ENCODE data around the gene AFF3. TPM values are rescaled to one million over a fixed set of nuclear protein-coding genes. Genes with fewer than 3 reads are reported as not detected.
A peak's percentile ranks its signal among the peaks of the same experiment; 100 is the strongest.

AFF3 gene
- 0.42 and 1.0 TPM in 2 replicates for total RNA-seq (2022)
- Bru-seq, nascent RNA: percentile 25 among the genes with signal in this experiment
- BruChase-seq, experiment 1, labeled RNA remaining after a 6-hour chase: percentile 22 among the genes with signal in this experiment
- percentile 21 among the genes with signal in this experiment for BruChase-seq, experiment 2, labeled RNA remaining after a 2-hour chase
- long read RNA-seq, partial matches to known transcripts: 0 of 1 reads
- long read RNA-seq, other reads (novel, unspliced or antisense): 1 of 1 reads

DNA sequence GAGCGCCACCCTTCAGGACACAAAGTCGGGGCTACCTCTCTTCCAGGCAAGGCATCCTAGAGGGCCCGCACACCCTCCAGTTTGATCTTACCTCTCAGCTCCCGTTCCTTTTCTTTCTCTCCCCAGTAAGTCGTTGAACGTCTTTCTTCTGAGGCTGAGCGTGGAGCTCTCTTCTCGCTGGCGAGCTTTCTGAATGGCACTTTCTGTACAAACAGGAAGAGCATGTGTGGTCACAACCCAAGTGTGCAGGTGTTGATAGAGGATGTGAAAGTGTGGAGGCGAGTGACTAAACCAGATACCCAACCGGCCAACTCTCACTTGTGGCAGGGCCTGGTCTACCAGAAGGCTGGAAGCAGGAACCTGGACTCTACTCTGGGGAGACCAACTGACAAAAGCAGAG is at the start of gene AFF3:
Gene AFF3 (minus strand): TSS at position 198 of the 400 bp plus-strand sequence. CDS start 38,136 bp downstream, outside the sequence.
- TF ChIP-seq, protein P1, sequence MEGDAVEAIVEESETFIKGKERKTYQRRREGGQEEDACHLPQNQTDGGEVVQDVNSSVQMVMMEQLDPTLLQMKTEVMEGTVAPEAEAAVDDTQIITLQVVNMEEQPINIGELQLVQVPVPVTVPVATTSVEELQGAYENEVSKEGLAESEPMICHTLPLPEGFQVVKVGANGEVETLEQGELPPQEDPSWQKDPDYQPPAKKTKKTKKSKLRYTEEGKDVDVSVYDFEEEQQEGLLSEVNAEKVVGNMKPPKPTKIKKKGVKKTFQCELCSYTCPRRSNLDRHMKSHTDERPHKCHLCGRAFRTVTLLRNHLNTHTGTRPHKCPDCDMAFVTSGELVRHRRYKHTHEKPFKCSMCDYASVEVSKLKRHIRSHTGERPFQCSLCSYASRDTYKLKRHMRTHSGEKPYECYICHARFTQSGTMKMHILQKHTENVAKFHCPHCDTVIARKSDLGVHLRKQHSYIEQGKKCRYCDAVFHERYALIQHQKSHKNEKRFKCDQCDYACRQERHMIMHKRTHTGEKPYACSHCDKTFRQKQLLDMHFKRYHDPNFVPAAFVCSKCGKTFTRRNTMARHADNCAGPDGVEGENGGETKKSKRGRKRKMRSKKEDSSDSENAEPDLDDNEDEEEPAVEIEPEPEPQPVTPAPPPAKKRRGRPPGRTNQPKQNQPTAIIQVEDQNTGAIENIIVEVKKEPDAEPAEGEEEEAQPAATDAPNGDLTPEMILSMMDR (IDR thresholded peaks at IDR 0.05; ENCODE audit: unreplicated experiment): no peak
- CTCF ChIA-PET: interaction anchor here (0.5 to 0.7 kb wide), 2 partner anchors 24 to 634 kb away, joined by 3 read pairs; no protein-coding TSS in a partner anchor
- no peak for DNase-seq (ENCODE audit: unreplicated experiment)
- Mint-ChIP-seq H3K4me1 (ENCODE audit: insufficient read depth, unreplicated experiment) (no peaks in the 10 kb centered on the region), H3K36me3 (ENCODE audit: insufficient read depth, unreplicated experiment) (no peaks in the 10 kb centered on the region), H3K27me3 (ENCODE audit: insufficient read depth, unreplicated experiment) (peaks cover 13% of the 10 kb centered on the region), H3K4me3 (ENCODE audit: unreplicated experiment) (no peak within 1 kb of the TSS), H3K9me3 (ENCODE audit: unreplicated experiment) (peaks cover 13% of the 10 kb centered on the region), H3K27ac (ENCODE audit: low read depth, unreplicated experiment) (no peak within 1 kb of the TSS)
- no TSS peak for BruUV-seq (replicated peaks)
- intact Hi-C loops (cut with micrococcal nuclease): no loop called here
- POLR2A ChIA-PET: no interaction called here

DNA sequence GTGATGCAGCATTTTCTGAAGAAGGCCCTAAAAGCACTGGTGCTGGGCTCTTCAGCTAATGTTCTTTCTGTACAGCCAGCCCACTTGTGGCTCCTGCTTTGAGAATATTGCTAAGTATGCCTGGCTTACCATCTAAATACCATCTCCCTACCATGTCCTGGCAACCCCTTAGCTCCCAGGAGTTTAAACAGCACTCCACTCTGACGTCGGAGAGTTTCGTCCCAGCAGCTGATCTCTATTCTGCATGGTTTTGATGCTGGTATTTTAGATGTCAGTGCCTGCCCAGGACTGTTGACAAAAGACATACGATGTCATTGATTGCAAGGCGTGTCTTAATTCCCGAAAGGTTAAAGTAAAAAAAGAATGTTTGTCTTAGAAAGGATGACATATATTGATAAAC is 47.0 kb upstream of the AFF3 start:
- peaks cover 9% of the 10 kb centered on the region for H3K9me3 Mint-ChIP-seq (ENCODE audit: unreplicated experiment)
- CTCF ChIA-PET: no interaction called here
- POLR2A ChIA-PET: no interaction called here
- intact Hi-C loops (cut with micrococcal nuclease): no loop called here
- no peak overlapping the region for H3K27ac Mint-ChIP-seq (ENCODE audit: low read depth, unreplicated experiment)
- TF ChIP-seq, protein P1 (IDR thresholded peaks at IDR 0.05; ENCODE audit: unreplicated experiment): no peak
- no TSS peak for BruUV-seq (replicated peaks)
- H3K4me1 Mint-ChIP-seq (ENCODE audit: insufficient read depth, unreplicated experiment): peaks cover 7% of the 10 kb centered on the region
- H3K4me3 Mint-ChIP-seq (ENCODE audit: unreplicated experiment): no peak overlapping the region
- peaks cover 5% of the 10 kb centered on the region for H3K36me3 Mint-ChIP-seq (ENCODE audit: insufficient read depth, unreplicated experiment)
- DNase-seq (ENCODE audit: unreplicated experiment): no peak
- peaks cover 3% of the 10 kb centered on the region for H3K27me3 Mint-ChIP-seq (ENCODE audit: insufficient read depth, unreplicated experiment)

GRCh38 chr2:100188326-100188725 is 45.9 kb upstream of the AFF3 start:
- intact Hi-C loops (cut with micrococcal nuclease): no loop called here
- DNase-seq (ENCODE audit: unreplicated experiment): no peak
- peaks cover 11% of the 10 kb centered on the region for H3K27me3 Mint-ChIP-seq (ENCODE audit: insufficient read depth, unreplicated experiment)
- ChIA-PET POLR2A (no interaction called here), CTCF (no interaction called here)
- H3K4me1 Mint-ChIP-seq (ENCODE audit: insufficient read depth, unreplicated experiment): peaks cover 7% of the 10 kb centered on the region
- peaks cover 6% of the 10 kb centered on the region for H3K36me3 Mint-ChIP-seq (ENCODE audit: insufficient read depth, unreplicated experiment)
- TF ChIP-seq, protein P1 (IDR thresholded peaks at IDR 0.05; ENCODE audit: unreplicated experiment): no peak
- no peak overlapping the region for H3K27ac Mint-ChIP-seq (ENCODE audit: low read depth, unreplicated experiment)
- H3K4me3 Mint-ChIP-seq (ENCODE audit: unreplicated experiment): no peak overlapping the region
- no TSS peak for BruUV-seq (replicated peaks)
- peaks cover 9% of the 10 kb centered on the region for H3K9me3 Mint-ChIP-seq (ENCODE audit: unreplicated experiment)

- TF ChIP-seq, protein P1 (IDR thresholded peaks at IDR 0.05; ENCODE audit: unreplicated experiment): no peak
- Mint-ChIP-seq H3K9me3 (ENCODE audit: unreplicated experiment) (no peaks in the 10 kb centered on the region), H3K4me1 (ENCODE audit: insufficient read depth, unreplicated experiment) (no peaks in the 10 kb centered on the region), H3K36me3 (ENCODE audit: insufficient read depth, unreplicated experiment) (peaks cover 8% of the 10 kb centered on the region), H3K27me3 (ENCODE audit: insufficient read depth, unreplicated experiment) (peaks cover 11% of the 10 kb centered on the region), H3K27ac (ENCODE audit: low read depth, unreplicated experiment) (no peak overlapping the region), H3K4me3 (ENCODE audit: unreplicated experiment) (no peak overlapping the region)
- CTCF ChIA-PET: no interaction called here
- no peak for DNase-seq (ENCODE audit: unreplicated experiment)
- no TSS peak for BruUV-seq (replicated peaks)
- intact Hi-C loops (cut with micrococcal nuclease): no loop called here
- POLR2A ChIA-PET: interaction anchor here (0.7 kb wide), 2 partner anchors 25 to 306 kb away, joined by 3 to 4 read pairs; no protein-coding TSS in a partner anchor
Measured at GRCh38 chr2:100186126-100186525, 43.7 kb upstream of the AFF3 start.
